Right forelimb (tissue), 1 donor: ENCODE measurements around the gene CZIB.
A peak's percentile ranks its signal among the peaks of the same experiment; 100 is the strongest.
"Not testable (repeated sequence)": the region's sequence is repeated elsewhere in the genome, so short reads cannot be mapped to it uniquely, and the experiment has no call there.

Source experiments
- DNase-seq: peaks from one replicate; pipeline ENCODE4 v3.0.0-alpha.2; 2018

CZIB gene

DNA sequence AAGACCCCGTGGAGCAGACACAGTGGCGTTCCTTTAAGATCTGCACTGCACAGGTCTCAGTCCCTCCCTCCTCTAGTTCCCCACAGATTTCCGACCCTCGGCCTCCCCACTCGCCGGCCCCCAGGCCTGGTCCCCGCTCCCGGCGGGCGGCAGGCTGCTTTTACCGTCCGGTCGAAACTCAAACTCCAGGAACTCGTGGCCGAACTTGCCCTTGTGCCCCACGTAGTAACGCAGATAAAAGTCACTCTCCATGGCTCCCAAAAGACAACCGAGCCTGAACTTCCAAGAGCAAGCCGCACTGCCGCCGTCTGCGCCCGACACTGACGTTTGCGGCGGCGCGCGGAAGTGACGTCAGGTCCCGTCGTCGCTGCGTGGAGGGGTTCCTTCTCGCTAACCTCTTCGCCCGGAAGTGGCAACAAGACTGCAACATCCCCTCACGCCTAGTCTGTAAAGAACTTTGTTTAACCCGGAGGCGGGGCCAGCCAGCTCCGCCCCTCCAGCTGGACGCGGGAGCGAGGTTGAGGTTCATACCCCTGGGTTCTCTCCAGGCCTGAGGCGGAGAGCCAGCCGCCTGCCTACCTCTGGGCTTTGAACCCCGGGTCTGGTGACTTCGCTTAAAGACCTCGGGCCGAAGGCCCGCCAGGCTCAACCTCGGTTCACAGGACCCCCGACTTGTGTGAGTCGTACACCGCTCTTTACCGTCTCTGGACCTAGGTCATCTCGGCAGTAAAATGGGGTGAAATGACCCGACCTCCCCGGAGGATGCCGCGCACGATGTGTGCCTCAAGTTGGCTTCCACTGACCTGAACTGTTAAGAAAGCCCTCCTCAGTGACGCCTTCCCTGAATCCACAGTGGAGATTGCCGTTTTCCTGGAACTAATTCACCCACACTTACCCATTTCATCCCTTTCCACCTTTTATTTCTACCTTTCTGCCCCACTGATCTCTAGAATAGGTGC lies 18.0 kb upstream of the CZIB start, which contains the start of gene MAGOH:
MAGOH (minus strand) TSS at position 322 of the 959 bp plus-strand sequence; CDS start at position 252, 70 bp downstream.
- peak; percentile 98 for DNase-seq

DNA sequence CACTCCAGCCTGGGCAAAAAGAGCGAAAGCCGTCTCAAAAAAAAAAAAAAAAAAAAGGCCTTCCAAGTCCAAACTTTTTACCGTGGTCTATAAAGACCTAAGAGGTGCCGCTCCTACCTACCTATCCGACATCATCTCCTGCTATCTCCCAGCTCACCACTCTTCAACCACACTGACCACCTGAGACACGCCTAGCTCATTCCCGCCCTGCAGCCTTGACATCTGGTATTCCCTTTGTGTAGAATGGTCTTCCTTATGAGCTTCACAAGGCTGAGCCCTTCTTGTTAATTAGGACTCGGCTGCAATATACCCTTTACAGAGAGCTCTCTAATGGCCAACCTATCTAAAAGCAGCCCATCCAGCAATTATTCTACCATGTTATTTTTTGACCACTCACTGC lies 17.2 kb upstream of the CZIB start:
- no peak for DNase-seq

DNA sequence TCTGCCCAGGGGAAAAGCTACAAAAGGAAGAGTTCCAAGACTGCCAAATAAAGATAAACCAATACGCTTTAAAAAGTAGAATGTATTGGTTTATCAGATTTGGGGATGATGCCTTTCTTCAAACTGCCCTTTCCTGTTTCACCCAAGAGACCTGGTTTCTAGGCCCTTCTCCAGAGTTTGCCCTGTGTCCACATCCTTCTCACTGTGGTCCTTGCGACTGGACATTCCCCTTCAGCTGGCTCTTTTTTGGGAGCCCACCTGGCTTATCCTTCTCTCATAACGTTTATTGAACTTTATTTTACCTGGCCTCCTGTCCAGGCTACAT lies 490 bp upstream of the CZIB start:
- DNase-seq = no peak

DNA sequence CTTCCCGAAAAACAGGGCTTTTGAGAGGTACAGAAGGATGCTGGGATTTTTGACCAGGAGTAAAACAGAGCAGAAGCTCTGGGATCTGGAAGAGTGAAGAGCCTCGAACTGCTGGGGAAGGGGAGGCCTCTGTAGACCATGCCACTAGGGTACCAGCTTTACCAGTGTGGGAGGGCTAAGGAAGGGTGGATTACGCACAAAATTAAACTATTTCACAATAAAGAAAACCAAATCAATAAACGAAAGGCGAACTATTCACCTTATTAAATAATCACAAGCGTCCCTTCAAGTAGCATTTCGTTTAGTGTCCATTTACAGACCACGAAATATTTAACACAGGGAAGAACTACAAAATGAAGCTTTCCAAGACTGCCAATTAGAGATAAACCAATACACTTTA lies 723 bp downstream of the CZIB start:
- DNase-seq = no peak

DNA sequence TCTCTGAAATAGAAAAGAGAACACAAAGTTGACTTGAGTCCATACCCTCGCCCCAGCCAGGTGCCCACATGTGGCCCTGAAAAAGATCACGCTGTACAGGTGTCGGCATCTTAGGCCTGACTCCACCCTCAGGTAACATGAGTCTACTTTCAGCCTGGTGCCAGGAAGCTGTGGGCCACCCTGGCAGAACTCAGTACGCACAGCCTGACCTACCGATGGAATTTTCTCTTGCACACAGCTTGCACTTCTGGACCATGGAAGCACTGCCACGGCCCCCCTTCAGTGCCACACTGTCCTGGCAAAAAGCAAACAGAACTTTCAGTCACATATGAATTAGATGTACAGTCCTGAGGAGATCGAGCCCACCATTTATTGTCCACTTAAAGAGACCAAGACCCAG lies 2.2 kb downstream of the CZIB start:
- no peak for DNase-seq

DNA sequence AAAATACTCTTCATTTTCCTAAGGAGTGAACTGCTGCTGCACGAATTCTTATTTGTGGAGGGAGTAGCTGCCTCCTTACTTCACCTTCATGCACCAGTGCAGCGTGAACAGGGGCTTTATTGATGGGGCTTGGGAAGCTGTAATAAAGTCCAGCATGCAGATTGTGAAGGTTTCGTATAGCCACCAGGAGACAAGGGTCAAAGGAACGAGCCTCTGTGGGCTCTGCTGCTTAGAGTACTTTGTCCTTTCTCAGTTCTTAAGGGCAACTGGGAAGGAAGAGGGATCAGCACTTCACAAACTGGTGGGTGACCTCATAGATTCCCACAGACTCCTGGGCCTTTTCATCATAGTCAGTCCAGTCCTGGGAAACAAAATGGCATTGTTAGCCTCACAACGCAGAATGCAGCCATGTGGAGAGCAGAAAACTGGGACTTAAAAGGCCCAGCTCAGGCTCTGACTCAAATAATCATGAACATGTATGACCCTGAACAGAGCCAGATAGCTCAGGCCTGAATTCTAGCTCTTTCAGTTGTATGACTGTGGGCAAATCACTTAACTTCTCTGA lies 6.0 kb downstream of the CZIB start:
- no peak for DNase-seq

DNA sequence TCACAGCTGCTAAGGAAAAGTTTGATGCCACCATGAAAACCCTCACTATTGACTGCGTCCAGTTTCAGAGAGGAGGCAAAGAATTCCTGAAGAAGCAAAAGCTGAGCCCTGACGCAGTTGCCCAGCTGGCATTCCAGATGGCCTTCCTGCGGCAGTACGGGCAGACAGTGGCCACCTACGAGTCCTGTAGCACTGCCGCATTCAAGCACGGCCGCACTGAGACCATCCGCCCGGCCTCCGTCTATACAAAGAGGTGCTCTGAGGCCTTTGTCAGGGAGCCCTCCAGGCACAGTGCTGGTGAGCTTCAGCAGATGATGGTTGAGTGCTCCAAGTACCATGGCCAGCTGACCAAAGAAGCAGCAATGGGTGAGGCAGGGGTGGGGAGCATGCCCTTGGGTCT lies 9.5 kb downstream of the CZIB start:
- no peak for DNase-seq

DNA sequence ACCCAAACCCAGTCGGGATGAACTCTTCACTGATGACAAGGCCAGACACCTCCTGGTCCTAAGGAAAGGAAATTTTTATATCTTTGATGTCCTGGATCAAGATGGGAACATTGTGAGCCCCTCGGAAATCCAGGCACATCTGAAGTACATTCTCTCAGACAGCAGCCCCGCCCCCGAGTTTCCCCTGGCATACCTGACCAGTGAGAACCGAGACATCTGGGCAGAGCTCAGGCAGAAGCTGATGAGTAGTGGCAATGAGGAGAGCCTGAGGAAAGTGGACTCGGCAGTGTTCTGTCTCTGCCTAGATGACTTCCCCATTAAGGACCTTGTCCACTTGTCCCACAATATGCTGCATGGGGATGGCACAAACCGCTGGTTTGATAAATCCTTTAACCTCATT lies 10.1 kb downstream of the CZIB start:
- DNase-seq = no peak

DNA sequence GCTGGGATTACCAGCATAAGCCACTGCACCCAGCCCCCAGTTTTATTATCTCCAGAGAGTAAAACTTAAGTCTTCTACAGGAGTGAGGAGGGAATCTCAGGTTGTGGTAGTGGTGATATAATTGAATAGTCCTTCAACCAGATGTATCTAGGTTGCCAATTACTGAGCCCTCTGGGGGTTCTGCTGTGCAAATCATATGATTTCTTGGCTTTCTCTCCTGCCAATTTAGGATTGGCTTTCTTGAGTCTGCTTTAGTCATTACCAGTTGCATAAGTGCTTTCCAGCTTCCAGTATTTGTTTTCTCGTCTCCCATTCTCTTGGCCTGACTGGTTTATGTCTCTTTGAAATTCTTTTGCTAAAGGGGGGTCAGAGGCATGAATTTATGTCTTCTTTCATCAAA lies 12.7 kb downstream of the CZIB start:
- DNase-seq = no peak

DNA sequence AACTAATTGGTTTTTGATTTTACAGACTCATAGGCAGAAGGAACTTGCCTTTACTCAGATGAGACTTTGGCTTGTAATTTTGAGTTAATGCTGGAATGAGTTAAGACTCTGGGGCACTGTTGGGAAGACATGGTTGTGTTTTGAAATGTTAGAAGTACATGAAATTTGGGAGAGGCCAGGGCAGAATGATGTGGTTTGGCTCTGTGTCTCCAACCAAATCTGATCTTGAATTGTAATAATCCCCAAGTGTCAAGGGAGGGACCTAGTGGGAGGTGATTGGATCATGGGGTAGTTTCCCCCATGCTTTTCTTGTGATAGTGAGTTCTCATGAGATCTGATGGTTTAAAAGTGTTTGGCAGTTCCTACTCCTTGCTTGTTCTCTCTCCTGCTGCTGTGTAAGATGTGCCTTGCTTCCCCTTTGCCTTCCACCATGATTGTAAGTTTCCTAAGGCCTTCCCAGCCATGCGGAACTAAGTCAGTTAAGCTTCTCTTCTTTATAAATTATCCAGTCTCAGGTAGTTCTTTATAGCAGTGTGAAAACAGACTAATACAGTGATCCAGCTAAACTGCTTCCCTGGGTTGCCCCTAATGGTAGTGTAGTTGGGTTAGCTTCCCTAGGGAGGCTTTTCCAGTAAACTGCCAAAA lies 13.6 kb downstream of the CZIB start:
- DNase-seq = no peak

DNA sequence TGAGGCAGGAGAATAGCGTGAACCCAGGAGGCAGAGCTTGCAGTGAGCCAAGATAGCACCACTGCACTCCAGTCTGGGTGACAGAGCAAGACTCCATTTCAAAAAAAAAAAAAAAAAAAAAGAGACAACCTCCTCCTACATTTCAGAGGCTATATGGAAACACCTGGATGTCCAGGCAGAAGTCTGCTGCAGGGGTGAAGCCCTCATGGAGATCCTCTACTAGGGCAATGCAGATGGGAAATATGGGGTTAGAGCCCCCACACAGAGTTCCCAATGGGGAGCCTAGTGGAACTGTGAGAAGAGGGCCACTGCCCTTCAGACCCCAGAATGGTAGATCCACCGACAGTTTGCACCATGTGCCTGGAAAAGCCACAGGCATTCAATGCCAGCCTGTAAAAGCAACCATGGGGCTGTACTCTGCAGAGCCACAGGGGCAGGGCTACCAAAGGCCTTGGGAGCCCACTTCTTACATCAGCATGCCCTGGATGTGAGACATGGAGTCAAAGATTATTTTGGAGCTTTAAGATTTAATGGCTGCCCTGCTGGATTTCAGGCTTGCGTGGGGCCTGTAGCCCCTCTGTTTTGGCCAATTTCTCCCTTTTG lies 14.2 kb downstream of the CZIB start:
- DNase-seq = not testable (repeated sequence)

DNA sequence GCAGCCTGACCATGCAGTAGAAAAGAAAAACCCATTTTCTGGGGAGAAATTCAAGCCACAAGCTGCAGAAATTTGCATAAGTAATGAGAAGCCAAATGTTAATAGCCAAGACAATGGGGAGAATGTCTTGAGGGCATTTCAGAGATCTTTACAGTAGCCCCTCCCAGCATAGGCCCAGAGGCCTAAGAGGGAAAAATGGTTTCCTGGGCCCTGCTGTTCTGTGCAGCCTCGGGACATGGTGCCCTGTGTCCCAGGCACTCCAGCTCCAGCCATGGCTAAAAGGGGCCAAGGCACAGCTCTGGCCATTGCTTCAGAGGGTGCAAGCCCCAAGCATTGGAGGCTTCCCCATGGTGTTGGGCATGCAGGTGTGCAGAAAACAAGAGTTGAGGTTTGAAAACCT lies 14.9 kb downstream of the CZIB start:
- DNase-seq = not testable (repeated sequence)

DNA sequence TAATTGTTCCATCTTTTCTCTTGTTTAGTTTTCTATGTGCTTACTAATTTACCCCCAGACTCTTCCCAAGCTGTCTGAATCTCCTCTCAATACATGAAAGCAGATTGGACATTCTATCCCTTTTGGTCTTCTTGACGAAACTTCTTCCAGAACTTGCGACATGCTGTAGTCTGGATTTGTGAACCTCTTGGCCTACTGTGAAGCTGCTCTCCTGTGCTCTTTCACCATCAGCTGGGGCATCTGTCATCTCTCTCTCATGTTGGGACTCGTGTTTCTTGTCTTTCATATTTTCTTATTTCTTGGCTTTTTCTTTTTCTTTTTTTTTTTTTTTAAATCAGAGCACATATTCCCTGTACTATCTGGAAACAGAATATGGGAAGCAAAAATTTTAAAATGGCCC lies 17.0 kb downstream of the CZIB start:
- DNase-seq = no peak

DNA sequence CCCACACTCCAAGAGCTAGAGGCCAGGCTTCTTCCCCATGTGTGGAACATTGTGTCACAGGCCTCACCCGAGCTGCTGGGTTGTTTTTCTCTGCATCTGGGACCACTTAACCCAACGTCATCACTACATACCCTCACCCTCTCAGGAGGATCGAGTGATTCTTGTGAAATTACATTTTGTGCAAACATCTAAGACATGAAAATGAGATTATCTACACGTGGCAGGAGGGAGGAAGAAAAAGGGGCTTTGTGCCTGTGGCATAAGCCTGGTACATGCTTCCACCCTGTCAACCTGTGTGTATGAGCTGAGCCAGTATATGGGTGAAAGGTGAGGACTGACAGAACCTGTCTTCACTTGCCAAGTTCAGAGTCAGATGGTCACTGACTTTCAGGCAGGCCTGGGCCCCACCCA lies 22.2 kb downstream of the CZIB start:
- no peak for DNase-seq

DNA sequence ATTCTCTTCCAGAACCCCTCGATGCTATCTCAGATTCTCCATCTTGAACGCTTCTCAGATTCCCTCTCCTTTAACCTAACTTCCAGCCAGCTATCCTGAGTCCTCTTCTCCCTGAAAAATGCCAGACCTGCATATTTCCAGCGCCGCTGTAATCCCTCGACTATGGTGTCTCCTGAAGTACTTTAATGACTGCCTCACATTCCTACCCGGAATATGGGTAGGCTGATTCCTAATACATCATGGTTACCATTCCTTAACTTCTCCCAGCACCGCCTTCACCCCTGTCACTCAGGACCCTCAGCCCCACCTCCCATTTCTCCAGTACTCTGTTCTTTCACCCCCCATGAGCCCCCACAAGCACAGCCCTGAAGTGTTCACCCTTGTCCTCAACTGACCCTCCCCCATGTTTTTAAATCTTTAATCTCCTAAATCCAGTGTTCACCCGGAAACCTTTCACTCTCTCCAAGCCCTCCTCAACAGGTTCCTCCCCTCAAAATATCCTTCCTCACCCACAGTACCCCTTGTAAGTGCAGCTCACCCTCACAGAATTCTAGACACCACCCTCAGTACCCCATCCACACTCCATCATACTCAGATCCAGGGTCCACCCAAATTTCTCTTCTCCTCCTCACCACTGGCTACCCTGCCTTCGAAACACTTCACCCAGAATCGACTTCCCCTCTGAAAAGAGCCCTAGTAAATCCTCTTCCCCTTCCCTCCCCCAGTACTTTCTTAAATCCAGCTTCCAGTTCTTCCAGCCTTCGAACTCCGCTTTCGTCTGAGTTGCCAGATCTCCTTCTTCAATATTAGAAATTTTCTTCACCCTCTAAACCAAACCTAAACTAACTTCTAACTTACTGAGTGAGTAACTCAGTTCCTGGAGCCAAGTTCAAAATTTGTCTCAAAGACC lies 22.9 kb downstream of the CZIB start:
- DNase-seq = no peak

DNA sequence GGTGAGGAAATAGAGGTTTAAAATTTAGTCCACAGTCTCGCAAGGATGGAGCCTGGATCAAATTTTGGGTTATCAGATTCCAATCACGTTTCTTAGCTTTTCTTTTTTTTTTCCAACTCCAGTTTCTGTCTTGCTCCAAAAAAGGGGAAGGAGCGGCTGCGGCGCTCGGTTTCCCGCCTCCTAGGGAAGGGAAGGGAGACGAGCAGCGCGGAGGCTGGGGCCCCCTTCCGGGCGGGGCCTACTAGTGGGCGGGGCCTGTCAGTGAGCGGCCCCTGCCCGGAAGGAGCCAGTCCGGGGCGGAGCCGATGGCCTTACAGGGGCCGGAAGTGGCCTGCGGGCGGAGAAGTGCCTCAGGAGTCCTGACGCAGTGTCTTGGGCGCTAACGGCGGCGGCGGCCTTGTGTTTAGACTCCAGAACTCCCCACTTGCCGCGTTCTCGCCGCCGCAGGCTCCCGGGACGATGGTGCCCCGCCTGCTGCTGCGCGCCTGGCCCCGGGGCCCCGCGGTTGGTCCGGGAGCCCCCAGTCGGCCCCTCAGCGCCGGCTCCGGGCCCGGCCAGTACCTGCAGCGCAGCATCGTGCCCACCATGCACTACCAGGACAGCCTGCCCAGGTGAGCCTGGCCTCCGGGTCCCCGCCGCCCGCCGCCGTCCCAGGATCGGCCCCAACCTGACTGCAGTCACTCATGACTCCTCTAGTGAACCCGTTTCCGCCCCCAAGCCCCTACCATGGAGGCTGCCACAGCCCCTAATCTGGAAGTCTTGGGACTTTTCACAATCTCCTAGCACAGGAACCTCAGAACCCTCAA lies 23.7 kb downstream of the CZIB start, which contains the start of gene CPT2:
CPT2 (plus strand) TSS at position 340 of the 806 bp plus-strand sequence; CDS start at position 460, 120 bp downstream.
- peak; percentile 94 for DNase-seq

DNA sequence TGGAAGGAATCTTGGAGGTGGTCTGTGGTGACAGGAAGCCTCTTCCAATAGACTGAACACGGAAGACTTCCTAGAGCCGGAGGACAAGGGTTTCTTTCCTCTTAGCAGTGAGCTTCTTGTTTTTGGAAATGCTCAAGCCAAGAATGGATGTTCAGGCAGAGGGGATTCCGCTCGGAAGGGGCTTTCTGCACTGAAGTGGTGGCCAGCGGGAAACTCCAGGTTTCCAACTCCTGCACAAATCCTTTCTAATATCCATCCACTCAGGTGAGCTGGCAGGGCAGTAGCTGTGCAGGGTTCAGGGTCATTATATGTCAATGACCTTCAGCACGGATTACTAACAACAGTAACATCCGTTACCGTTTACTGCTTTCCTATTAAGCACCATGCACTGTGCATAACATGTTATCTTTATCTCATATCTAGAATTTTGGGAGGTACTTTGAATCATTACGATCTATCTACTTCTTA lies 24.4 kb downstream of the CZIB start:
- no peak for DNase-seq

DNA sequence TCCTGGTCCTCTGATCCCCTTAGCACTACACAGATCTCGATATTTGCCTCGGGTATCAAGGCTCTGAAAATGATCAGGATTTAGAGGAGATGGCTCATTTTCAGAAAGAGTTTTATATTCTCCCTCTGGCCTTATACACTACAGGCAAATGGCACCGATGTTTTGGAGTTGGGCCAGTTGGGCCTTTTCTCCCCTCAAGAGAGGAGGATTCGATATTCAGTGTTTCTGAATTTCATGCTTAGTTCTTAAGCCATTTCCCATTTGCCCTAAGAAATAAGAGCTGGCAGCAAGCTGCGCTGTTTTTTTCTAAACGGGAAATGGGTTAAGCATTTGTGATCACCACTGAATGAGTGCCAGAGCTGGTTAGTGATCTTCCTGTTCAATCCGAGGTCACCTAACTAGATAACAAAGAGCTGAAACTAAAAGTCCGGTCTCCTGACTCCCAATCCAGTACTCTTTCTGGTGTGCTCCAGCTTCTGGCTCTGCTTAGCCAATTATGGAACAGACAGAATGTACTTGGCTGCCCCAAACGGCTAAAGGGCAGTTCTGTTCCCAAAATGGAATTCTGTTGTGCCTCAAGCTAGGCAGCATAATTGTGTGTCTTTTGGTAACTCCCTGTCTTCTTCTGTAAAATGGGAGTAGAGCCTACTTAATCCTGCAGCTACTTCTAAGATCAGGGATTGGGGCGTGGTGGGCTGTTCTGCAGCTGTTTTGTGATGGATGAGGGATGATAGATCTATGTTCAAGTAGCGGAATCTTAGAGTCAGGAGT lies 25.0 kb downstream of the CZIB start:
- no peak for DNase-seq

DNA sequence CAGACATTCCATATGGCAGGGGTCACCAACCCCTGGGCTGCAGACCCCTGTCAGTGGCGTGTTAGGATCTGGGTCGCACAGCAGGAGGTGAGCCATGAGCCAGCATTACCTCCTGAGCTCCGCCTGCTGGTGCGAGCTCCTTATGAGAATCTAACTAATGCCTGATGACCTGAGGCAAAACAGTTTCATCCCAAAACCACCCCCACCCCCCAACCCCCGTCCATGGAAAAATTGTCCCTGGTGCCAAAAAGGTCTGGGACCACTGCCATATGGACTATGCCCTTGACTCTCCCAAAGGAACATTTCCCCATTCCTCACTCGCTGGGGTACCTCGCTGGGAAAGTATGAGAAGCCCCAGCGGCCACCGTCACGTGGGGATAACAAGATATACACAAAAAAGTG lies 30.2 kb downstream of the CZIB start:
- DNase-seq = no peak

DNA sequence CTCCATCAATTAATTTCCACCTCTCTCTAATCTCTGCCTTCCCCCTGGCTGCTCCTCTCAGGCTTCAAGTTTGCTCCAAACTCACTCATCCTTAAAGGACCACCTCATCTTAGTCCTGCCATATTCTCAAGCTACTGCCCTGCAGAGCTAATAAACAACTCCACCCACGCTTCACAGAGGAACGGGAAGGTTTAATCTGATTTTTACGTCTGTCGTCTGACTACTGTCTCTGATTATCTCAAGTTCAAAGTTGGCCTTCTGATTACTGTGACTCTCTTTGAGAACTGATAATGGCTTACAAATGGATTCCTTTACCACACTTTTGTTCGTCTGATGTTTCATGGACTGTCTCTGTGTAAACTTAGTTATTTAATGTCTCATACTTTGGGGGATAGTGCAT lies 31.4 kb downstream of the CZIB start:
- DNase-seq = no peak

DNA sequence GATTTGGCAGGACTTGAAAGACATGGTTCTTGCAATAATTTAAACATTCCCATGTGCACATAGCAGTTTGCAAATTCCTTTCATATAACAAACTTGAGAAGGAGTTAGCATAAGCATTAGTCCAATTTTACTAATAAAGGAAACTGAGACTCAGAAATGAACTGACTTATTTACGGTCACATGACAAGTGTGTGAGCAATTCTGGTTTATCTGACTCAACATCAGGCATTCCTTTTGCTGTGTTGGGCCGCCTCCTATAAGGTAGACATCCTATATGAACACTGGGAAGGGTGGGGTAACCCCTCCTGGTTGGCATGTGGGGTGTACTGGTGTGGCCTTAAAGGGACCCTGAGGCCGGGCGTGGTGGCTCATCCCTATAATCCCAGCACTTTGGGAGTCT lies 32.3 kb downstream of the CZIB start:
- DNase-seq = no peak
